Measurements from ENCODE around the gene FRMPD2.
"Not testable (repeated sequence)": the region's sequence is repeated elsewhere in the genome, so short reads cannot be mapped to it uniquely, and the experiment has no call there.

FRMPD2 gene

GRCh38 chr10:48289501-48290238 lies 15.2 kb upstream of the FRMPD2 start:
- peak; percentile 11 for DNase-seq

- no peak for DNase-seq
Observed at GRCh38 chr10:48288661-48289060, 14.2 kb upstream of the FRMPD2 start.

- no peak for DNase-seq
Observed at GRCh38 chr10:48287417-48288391, 13.2 kb upstream of the FRMPD2 start.

DNA sequence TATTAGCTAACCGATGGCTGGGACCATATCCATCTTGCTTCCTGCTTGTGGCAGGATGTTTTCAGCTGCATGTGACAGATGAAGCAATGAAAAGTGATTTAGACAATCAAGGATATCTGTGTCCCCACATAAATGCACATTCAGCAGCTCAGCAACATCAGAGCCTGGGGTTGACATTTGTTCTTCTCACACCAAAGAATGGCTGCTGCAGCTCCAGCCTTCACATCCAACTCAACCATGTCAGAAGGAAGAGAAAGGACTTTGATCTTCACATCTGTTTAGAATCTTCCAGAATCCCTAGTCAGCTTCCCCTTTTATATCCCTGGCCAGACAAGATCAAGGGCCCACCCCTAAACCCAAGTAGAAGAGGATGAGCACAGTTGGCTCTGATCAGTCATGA lies 11.9 kb upstream of the FRMPD2 start:
- no peak for DNase-seq

GRCh38 chr10:48285710-48286109 lies 11.2 kb upstream of the FRMPD2 start:
- no peak for DNase-seq

DNA sequence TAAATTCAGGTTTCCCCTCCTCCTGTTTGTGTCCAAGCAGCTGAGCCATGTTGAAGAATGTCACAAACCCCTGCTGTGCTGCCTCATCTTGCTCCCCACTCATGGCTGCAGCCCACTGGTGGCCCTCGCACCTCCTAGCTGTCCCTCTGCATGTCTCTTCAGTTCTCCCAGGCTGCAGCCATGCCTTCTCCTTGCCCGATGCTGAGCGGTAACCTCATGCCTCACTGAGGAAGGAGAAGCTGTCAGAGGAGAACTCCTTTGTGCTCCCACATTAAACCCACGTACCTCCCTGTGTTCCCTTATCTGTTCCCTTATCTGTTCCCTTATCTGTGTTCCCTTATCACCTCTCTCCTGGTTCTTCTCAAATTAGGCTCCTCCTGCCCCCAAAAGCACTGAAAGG lies 10.3 kb upstream of the FRMPD2 start:
- no peak for DNase-seq

DNA sequence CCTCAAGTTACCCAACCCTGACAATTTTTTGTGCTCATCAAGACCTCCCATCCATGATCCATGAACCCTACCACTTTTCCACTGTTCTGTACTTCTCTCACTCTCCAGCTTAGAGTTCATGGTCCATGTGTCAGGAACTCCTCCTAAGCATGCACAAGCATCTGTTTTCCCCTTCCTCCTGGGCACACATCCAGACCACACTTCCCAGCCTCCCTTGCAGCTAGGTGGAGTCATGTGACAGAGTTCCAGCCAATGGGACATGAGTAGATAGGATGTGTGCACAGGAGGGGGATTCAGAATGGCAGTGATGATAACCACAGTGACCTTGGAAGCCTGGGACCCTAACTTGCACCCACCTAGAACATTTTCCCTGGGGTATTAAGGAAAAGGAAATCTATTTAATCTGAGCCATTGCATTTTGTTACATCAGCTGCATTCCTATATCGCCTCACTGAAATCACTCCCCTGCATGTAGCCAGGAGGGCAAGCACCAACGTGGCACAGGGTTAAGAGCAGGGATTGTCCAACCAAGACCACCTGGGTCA lies 9.6 kb upstream of the FRMPD2 start:
- DNase-seq, result no peak

- no peak for DNase-seq
Observed at GRCh38 chr10:48282829-48283228, 8.3 kb upstream of the FRMPD2 start.

- DNase-seq, result not testable (repeated sequence)
Observed at GRCh38 chr10:48281697-48282096, 7.2 kb upstream of the FRMPD2 start.

- DNase-seq, result no peak
Observed at GRCh38 chr10:48279081-48279751, 4.7 kb upstream of the FRMPD2 start.

- DNase-seq, result no peak
Observed at GRCh38 chr10:48277093-48277492, 2.6 kb upstream of the FRMPD2 start.

DNA sequence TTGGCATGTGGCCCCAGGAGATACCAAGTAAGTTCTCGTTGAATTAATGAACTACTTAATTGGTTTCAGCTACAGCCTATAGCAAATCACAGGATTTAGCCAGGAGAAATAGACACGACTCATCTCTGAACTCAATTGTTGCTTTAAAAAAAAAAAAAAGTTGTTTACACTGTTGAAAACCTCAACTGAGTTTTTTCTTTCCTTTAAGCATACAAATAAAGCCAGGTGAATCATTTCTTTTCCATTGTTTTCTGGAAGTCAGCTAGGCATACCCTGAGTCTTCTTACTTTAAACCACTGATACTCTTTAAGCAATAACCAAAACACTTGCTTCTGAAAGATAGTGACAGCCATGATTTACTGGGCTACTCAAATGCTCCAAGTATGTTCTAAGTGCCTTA lies 755 bp downstream of the FRMPD2 start:
- DNase-seq, result no peak

GRCh38 chr10:48272682-48273081 lies 1.8 kb downstream of the FRMPD2 start:
- no peak for DNase-seq

GRCh38 chr10:48271047-48271730 lies 3.3 kb downstream of the FRMPD2 start:
- no peak for DNase-seq

GRCh38 chr10:48266528-48266927 lies 8.0 kb downstream of the FRMPD2 start:
- DNase-seq, result no peak

DNA sequence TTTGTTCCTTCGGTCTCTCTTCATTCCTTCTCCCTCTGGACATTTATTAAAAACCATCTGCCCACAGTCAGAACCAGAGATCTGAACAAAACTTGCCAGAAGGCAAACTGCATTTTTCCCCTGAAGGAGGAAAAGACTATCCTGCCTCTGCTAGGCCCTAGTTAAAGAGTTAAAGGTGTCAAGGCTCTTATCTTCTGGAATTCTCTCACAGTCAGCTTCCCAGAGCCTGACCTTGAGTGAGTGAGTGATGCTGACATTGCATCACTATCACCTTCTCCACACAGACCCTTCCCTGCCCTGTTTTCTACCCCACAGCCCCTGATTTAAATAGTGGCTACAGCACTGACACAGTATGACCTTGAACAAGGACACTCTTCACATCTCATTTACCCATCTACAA lies 16.4 kb downstream of the FRMPD2 start:
- DNase-seq, result no peak

- DNase-seq, result no peak
Observed at GRCh38 chr10:48257407-48257961, 17.0 kb downstream of the FRMPD2 start.

DNA sequence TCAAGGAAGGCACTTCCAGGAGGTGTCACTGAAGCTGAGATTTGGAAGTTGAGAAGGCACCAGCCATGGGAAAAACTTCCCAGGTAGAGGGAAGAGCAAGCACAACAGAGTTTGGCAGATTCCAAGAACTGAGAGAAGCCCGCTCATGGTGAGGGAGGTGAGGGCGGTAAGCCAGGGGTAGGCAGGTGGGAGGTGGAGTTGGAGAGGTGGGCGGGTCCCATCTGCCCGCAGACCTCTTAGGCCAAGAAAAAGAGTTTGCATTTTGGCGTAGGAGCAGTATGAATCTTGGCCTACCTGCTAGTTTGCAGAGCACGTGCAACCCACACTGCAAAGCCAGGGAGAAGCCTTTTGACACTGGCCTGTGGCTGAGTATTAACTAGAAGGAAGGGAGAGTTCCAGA lies 18.8 kb downstream of the FRMPD2 start:
- no peak for DNase-seq

DNA sequence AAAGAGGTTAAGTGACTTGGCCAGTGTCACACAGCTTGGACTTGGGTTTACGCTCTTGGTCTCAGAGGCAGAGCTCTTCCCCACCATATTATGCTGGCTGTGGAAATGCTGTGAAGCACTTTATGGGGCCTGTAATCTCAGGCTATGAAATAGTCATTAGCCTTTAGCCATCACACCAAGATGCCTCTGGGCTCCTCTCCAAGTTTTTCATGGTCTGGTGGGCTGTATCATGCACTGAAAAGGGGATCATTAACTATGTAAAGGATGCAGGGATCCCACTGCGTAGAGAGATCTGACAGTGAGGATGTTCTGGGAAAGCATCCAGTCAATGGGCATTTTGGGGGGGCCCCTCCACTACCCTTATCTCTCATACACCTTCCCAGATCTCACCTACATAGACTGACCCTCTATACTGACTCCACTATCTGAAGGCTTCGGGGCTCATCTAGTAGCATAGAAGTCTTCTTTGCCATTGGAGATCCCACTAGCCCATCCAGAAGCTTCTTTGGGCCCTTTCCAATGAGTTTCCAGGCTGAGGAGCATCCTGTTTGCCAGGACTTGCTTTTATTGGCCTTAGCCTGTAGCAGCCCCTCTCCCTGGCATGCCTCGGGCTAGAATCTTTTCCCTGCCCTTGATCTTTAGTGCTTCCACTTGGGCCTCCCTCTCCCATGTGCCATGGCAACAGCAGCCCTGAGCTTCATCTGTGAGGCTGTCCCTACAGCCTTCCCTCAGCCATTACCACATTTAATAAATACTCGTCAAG lies 19.6 kb downstream of the FRMPD2 start:
- DNase-seq, result no peak

GRCh38 chr10:48253970-48254657 lies 20.4 kb downstream of the FRMPD2 start:
- DNase-seq, result no peak

DNA sequence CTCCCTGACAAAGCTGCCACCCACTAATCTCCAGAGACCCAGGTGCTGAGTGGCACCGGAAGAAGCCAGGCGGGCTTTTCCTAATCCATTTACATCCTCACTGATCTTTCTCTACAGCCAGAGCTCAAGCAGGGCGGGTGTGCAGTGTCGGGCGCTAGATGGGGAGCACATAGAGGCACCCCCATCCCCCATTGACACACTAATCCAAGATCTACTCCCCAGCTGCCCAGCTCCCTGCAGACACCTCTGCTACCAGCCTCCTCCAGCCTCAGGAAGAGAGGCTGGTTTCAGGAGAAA lies 22.2 kb downstream of the FRMPD2 start:
- DNase-seq, result no peak
